ENCODE measurements around the gene TMA7.
"Not testable (repeated sequence)": the region's sequence is repeated elsewhere in the genome, so short reads cannot be mapped to it uniquely, and the experiment has no call there.

The TMA7 gene

GRCh38 chr3:48472923-48473616 is 33.0 kb downstream of the TMA7 start:
- Histone ChIP-seq H3K4me1 (ENCODE audit: insufficient read depth, insufficient read length) (peaks cover 37% of the 10 kb centered on the region), H3K4me3 (ENCODE audit: insufficient read length, low read depth) (peak overlapping the region; percentile 85), H3K27me3 (ENCODE audit: insufficient read depth, insufficient read length) (no peaks in the 10 kb centered on the region), H3K9me3 (ENCODE audit: insufficient read depth, low read length) (no peaks in the 10 kb centered on the region), H3K36me3 (ENCODE audit: insufficient read depth, insufficient read length, low read length) (peaks cover 22% of the 10 kb centered on the region), H3K9ac (ENCODE audit: insufficient read length, low read depth) (peak overlapping the region; percentile 88)
- no peak for TF ChIP-seq YY1 (IDR thresholded peaks at IDR 0.05; ENCODE audit: insufficient read depth, insufficient read length)
- TF ChIP-seq SUZ12 (IDR thresholded peaks at IDR 0.05; ENCODE audit: extremely low read depth, insufficient read depth, insufficient read length) = no peak
- no peak for TF ChIP-seq ZNF274 (IDR thresholded peaks at IDR 0.05; ENCODE audit: low read depth, low read length)
- peak; percentile 94 for DNase-seq (ENCODE audit: low read depth, low spot score)

GRCh38 chr3:48473617-48473952 is 33.5 kb downstream of the TMA7 start:
- peaks cover 17% of the 10 kb centered on the region for H3K36me3 ChIP-seq (ENCODE audit: insufficient read depth, insufficient read length, low read length)
- H3K4me1 ChIP-seq (ENCODE audit: insufficient read depth, insufficient read length) = peaks cover 35% of the 10 kb centered on the region
- no peaks in the 10 kb centered on the region for H3K9me3 ChIP-seq (ENCODE audit: insufficient read depth, low read length)
- TF ChIP-seq ZNF274 (IDR thresholded peaks at IDR 0.05; ENCODE audit: low read depth, low read length) (no peak), SUZ12 (IDR thresholded peaks at IDR 0.05; ENCODE audit: extremely low read depth, insufficient read depth, insufficient read length) (no peak), YY1 (IDR thresholded peaks at IDR 0.05; ENCODE audit: insufficient read depth, insufficient read length) (no peak)
- H3K27me3 ChIP-seq (ENCODE audit: insufficient read depth, insufficient read length) = no peaks in the 10 kb centered on the region
- H3K9ac ChIP-seq (ENCODE audit: insufficient read length, low read depth) = peak overlapping the region; percentile 7
- DNase-seq (ENCODE audit: low read depth, low spot score) = no peak
- no peak overlapping the region for H3K4me3 ChIP-seq (ENCODE audit: insufficient read length, low read depth)

GRCh38 chr3:48474031-48474430 is 34.0 kb downstream of the TMA7 start:
- not testable (repeated sequence) for H3K9ac ChIP-seq (ENCODE audit: insufficient read length, low read depth); DNase-seq (ENCODE audit: low read depth, low spot score); H3K27me3 ChIP-seq (ENCODE audit: insufficient read depth, insufficient read length); H3K4me3 ChIP-seq (ENCODE audit: insufficient read length, low read depth); H3K9me3 ChIP-seq (ENCODE audit: insufficient read depth, low read length)
- H3K36me3 ChIP-seq (ENCODE audit: insufficient read depth, insufficient read length, low read length) = peaks cover 12% of the 10 kb centered on the region
- peaks cover 33% of the 10 kb centered on the region for H3K4me1 ChIP-seq (ENCODE audit: insufficient read depth, insufficient read length)

- no peak for TF ChIP-seq ZNF274 (IDR thresholded peaks at IDR 0.05; ENCODE audit: low read depth, low read length)
- no peak for TF ChIP-seq YY1 (IDR thresholded peaks at IDR 0.05; ENCODE audit: insufficient read depth, insufficient read length)
- no peak for TF ChIP-seq SUZ12 (IDR thresholded peaks at IDR 0.05; ENCODE audit: extremely low read depth, insufficient read depth, insufficient read length)
- peak overlapping the region; percentile 24 for H3K9ac ChIP-seq (ENCODE audit: insufficient read length, low read depth)
- H3K4me1 ChIP-seq (ENCODE audit: insufficient read depth, insufficient read length) = peaks cover 31% of the 10 kb centered on the region
- no peak overlapping the region for H3K4me3 ChIP-seq (ENCODE audit: insufficient read length, low read depth)
- no peaks in the 10 kb centered on the region for H3K9me3 ChIP-seq (ENCODE audit: insufficient read depth, low read length)
- peak; percentile 99 for DNase-seq (ENCODE audit: low read depth, low spot score)
- no peaks in the 10 kb centered on the region for H3K27me3 ChIP-seq (ENCODE audit: insufficient read depth, insufficient read length)
- peaks cover 6% of the 10 kb centered on the region for H3K36me3 ChIP-seq (ENCODE audit: insufficient read depth, insufficient read length, low read length)
These were observed 34.6 kb downstream of the TMA7 start for GRCh38 chr3:48474619-48475018.

- Histone ChIP-seq H3K4me3 (ENCODE audit: insufficient read length, low read depth) (no peak overlapping the region), H3K9ac (ENCODE audit: insufficient read length, low read depth) (peak overlapping the region; percentile 21), H3K27me3 (ENCODE audit: insufficient read depth, insufficient read length) (no peaks in the 10 kb centered on the region), H3K36me3 (ENCODE audit: insufficient read depth, insufficient read length, low read length) (peaks cover 2% of the 10 kb centered on the region), H3K4me1 (ENCODE audit: insufficient read depth, insufficient read length) (peaks cover 30% of the 10 kb centered on the region), H3K9me3 (ENCODE audit: insufficient read depth, low read length) (no peaks in the 10 kb centered on the region)
- no peak for TF ChIP-seq YY1 (IDR thresholded peaks at IDR 0.05; ENCODE audit: insufficient read depth, insufficient read length)
- TF ChIP-seq SUZ12 (IDR thresholded peaks at IDR 0.05; ENCODE audit: extremely low read depth, insufficient read depth, insufficient read length) = no peak
- TF ChIP-seq ZNF274 (IDR thresholded peaks at IDR 0.05; ENCODE audit: low read depth, low read length) = no peak
- DNase-seq (ENCODE audit: low read depth, low spot score) = no peak
These were observed 35.1 kb downstream of the TMA7 start for GRCh38 chr3:48475188-48475587.

GRCh38 chr3:48476426-48477053 is 36.5 kb downstream of the TMA7 start:
- Histone ChIP-seq H3K4me3 (ENCODE audit: insufficient read length, low read depth) (no peak overlapping the region), H3K36me3 (ENCODE audit: insufficient read depth, insufficient read length, low read length) (no peaks in the 10 kb centered on the region), H3K27me3 (ENCODE audit: insufficient read depth, insufficient read length) (no peaks in the 10 kb centered on the region), H3K9me3 (ENCODE audit: insufficient read depth, low read length) (no peaks in the 10 kb centered on the region), H3K9ac (ENCODE audit: insufficient read length, low read depth) (peak overlapping the region; percentile 9), H3K4me1 (ENCODE audit: insufficient read depth, insufficient read length) (peaks cover 30% of the 10 kb centered on the region)
- TF ChIP-seq SUZ12 (IDR thresholded peaks at IDR 0.05; ENCODE audit: extremely low read depth, insufficient read depth, insufficient read length) (no peak), YY1 (IDR thresholded peaks at IDR 0.05; ENCODE audit: insufficient read depth, insufficient read length) (no peak), ZNF274 (IDR thresholded peaks at IDR 0.05; ENCODE audit: low read depth, low read length) (no peak)
- DNase-seq (ENCODE audit: low read depth, low spot score) = no peak

- no peaks in the 10 kb centered on the region for H3K36me3 ChIP-seq (ENCODE audit: insufficient read depth, insufficient read length, low read length)
- peaks cover 30% of the 10 kb centered on the region for H3K4me1 ChIP-seq (ENCODE audit: insufficient read depth, insufficient read length)
- H3K9ac ChIP-seq (ENCODE audit: insufficient read length, low read depth) = peak overlapping the region; percentile 72
- no peak overlapping the region for H3K4me3 ChIP-seq (ENCODE audit: insufficient read length, low read depth)
- no peak for DNase-seq (ENCODE audit: low read depth, low spot score)
- TF ChIP-seq ZNF274 (IDR thresholded peaks at IDR 0.05; ENCODE audit: low read depth, low read length) = no peak
- no peak for TF ChIP-seq YY1 (IDR thresholded peaks at IDR 0.05; ENCODE audit: insufficient read depth, insufficient read length)
- no peak for TF ChIP-seq SUZ12 (IDR thresholded peaks at IDR 0.05; ENCODE audit: extremely low read depth, insufficient read depth, insufficient read length)
- H3K9me3 ChIP-seq (ENCODE audit: insufficient read depth, low read length) = no peaks in the 10 kb centered on the region
- H3K27me3 ChIP-seq (ENCODE audit: insufficient read depth, insufficient read length) = no peaks in the 10 kb centered on the region
These were observed 38.0 kb downstream of the TMA7 start for GRCh38 chr3:48477959-48478520.
